HCT116 (cell line): Measurements from ENCODE around the gene SBF2. TPM values are rescaled to one million over a fixed set of nuclear protein-coding genes. Genes with fewer than 3 reads are reported as not detected.

Source experiments
- ATAC-seq: fragments of 200-7000 bp; cut with Tn5 transposase; 2 replicates; pipeline ENCODE4 v1.9.1; 2020; ENCODE audit warnings: mild to moderate bottlenecking, moderate library complexity
- BruUV-seq: library from RNA; stranded (reverse); fragments of 400-500 nt; replicated peaks from 2 replicates; lab custom pipeline; 2021; lab: Mats Ljungman, UMichigan
- CTCF ChIA-PET: fragments of 300-600 bp; sonication (Branson Sonifier 250); formaldehyde crosslinking; loops from one replicate; lab custom pipeline; 2021; ENCODE audit warnings: antibody characterized with exemption; lab: Charles Lee
- POLR2A ChIA-PET: fragments of 300-600, 350-600 bp; sonication (Branson Sonifier 250); formaldehyde crosslinking; loops from one replicate; lab custom pipeline; 2021; ENCODE audit warnings: antibody characterized with exemption; lab: Charles Lee
- RAD21 ChIA-PET, 2 experiments: fragments of 300-600 bp; sonication (Branson Sonifier 250); formaldehyde crosslinking; loops; one replicate each; lab custom pipeline; 2023; ENCODE audit warnings: low total read pairs in 2 of 2; ENCODE audit not compliant: uncharacterized antibody in 2 of 2, unreplicated experiment in 2 of 2, low non-redundant PET in 1 of 2; lab: Charles Lee
- DNase-seq: peaks from one replicate; pipeline ENCODE4 v3.0.0-alpha.2; 2010; ENCODE audit warnings: low read depth, low spot score
- H2AFZ ChIP-seq: fragments of 200-600 bp; shearing (Covaris generic), sonication (generic); 2 replicates; pipeline ENCODE4 v1.6.1; 2017; ENCODE audit warnings: low read depth, mixed run types, mixed read lengths, antibody characterized with exemption, low read length; ENCODE audit not compliant: poor library complexity, severe bottlenecking
- H3K27ac ChIP-seq: 2 replicates; pipeline ENCODE4 v1.5.1; 2012; ENCODE audit warnings: low read depth, low read length
- H3K27me3 ChIP-seq: fragments of 200-600 bp; sonication (generic); 2 replicates; pipeline ENCODE4 v1.6.1; 2016; ENCODE audit warnings: mixed run types, low read length, mixed read lengths; ENCODE audit not compliant: insufficient read depth
- H3K36me3 ChIP-seq, 2 experiments: fragments of 200-500 bp in 1 of 2; fragments of 200-600 bp in 1 of 2; sonication (Bioruptor generic) in 1 of 2; sonication (generic) in 1 of 2; 2 replicates each; pipeline versions ENCODE4 v1.5.1 to v1.6.1; 2014 to 2016; ENCODE audit warnings: low read length in 2 of 2, inconsistent platforms in 1 of 2, mixed read lengths in 1 of 2, mixed run types in 1 of 2; ENCODE audit not compliant: insufficient read depth in 2 of 2, control insufficient read depth in 1 of 2
- H3K4me1 ChIP-seq, 2 experiments: fragments of 200-600 bp in 1 of 2; sonication (generic) in 1 of 2; 2 replicates each; pipeline versions ENCODE4 v1.5.1 to v1.6.1; 2012 to 2017; ENCODE audit warnings: low read length in 2 of 2, inconsistent platforms in 1 of 2, mild to moderate bottlenecking in 1 of 2, mixed read lengths in 1 of 2, mixed run types in 1 of 2, moderate library complexity in 1 of 2; ENCODE audit not compliant: insufficient read depth in 2 of 2, control insufficient read depth in 1 of 2
- H3K4me2 ChIP-seq: fragments of 200-600 bp; sonication (generic); 2 replicates; pipeline ENCODE4 v1.6.1; 2017; ENCODE audit warnings: mixed run types, low read length, mixed read lengths
- H3K4me3 ChIP-seq, 2 experiments: fragments of 200-600 bp in 1 of 2; sonication (generic) in 1 of 2; replicated peaks in 1 of 2; 2 replicates each; pipeline ENCODE4 v1.5.1; 2011 to 2016; ENCODE audit warnings: low read length in 2 of 2, control low read depth in 1 of 2, low read depth in 1 of 2, mild to moderate bottlenecking in 1 of 2, mixed read lengths in 1 of 2, mixed run types in 1 of 2
- H3K79me2 ChIP-seq: fragments of 200-600 bp; sonication (generic); 2 replicates; pipeline ENCODE4 v1.6.1; 2017; ENCODE audit warnings: mild to moderate bottlenecking, mixed run types, low read length, moderate library complexity, mixed read lengths; ENCODE audit not compliant: insufficient read depth
- H3K9ac ChIP-seq: fragments of 200-600 bp; sonication (generic); 2 replicates; pipeline ENCODE4 v1.6.1; 2016; ENCODE audit warnings: low read length, mixed read lengths
- H3K9me2 ChIP-seq: fragments of 200-600 bp; sonication (generic), shearing (Covaris generic); 2 replicates; pipeline ENCODE4 v1.6.1; 2017; ENCODE audit warnings: mixed run types, mild to moderate bottlenecking, moderate library complexity; ENCODE audit not compliant: insufficient read depth
- H3K9me3 ChIP-seq, 2 experiments: fragments of 200-500 bp in 1 of 2; fragments of 200-600 bp in 1 of 2; sonication (Bioruptor generic) in 1 of 2; sonication (generic) in 1 of 2; 2 replicates each; pipeline ENCODE4 v1.6.1; 2014 to 2017; ENCODE audit warnings: low read length in 2 of 2, mixed read lengths in 2 of 2, inconsistent platforms in 1 of 2, low read depth in 1 of 2, mild to moderate bottlenecking in 1 of 2, mixed run types in 1 of 2, moderate library complexity in 1 of 2; ENCODE audit not compliant: control insufficient read depth in 1 of 2, insufficient read depth in 1 of 2
- H4K20me1 ChIP-seq: fragments of 200-600 bp; sonication (generic), shearing (Covaris generic); 2 replicates; pipeline ENCODE4 v1.6.1; 2017; ENCODE audit warnings: mixed run types, mild to moderate bottlenecking, moderate library complexity; ENCODE audit not compliant: insufficient read depth
- ELF1 ChIP-seq: IDR thresholded peaks from 2 replicates; pipeline ENCODE4 v1.6.1; 2012; ENCODE audit warnings: low read depth, borderline replicate concordance
- FOSL1 ChIP-seq: IDR thresholded peaks from 2 replicates; pipeline ENCODE4 v1.6.1; 2012; ENCODE audit warnings: low read depth
- MAX ChIP-seq: IDR thresholded peaks from 2 replicates; pipeline ENCODE4 v1.6.1; 2012
- POLR2AphosphoS5 ChIP-seq: IDR thresholded peaks from 2 replicates; pipeline ENCODE4 v1.6.1; 2011; ENCODE audit warnings: mild to moderate bottlenecking, low read depth, low read length, moderate library complexity
- SP1 ChIP-seq: IDR thresholded peaks from 2 replicates; pipeline ENCODE4 v1.6.1; 2012; ENCODE audit warnings: low read depth
- TCF7L2 ChIP-seq: IDR thresholded peaks from 2 replicates; pipeline ENCODE4 v1.7.0; 2011; ENCODE audit warnings: borderline replicate concordance, inconsistent platforms; ENCODE audit not compliant: insufficient read depth, insufficient read length; ENCODE audit errors: extremely low read depth
- ZBTB33 ChIP-seq: IDR thresholded peaks from 2 replicates; pipeline ENCODE4 v1.6.1; 2011; ENCODE audit warnings: mild to moderate bottlenecking, low read length, moderate library complexity; ENCODE audit not compliant: insufficient replicate concordance; ENCODE audit errors: extremely low read depth
- ZFX ChIP-seq: fragments of 450-650 bp; IDR thresholded peaks from 2 replicates; pipeline ENCODE4 v1.6.1; 2017
- intact Hi-C: fragments of 100-400 bp; cut with micrococcal nuclease; formaldehyde crosslinking; loops from 2 replicates; pipeline ENCODE4 v1.10.0; 2022
- total RNA-seq: library from RNA; stranded (reverse); gene quantifications from one replicate; pipeline ENCODE4 v1.2.1, GENCODE V29; 2021; ENCODE audit not compliant: unreplicated experiment

SBF2 gene
- total RNA-seq, 1 experiment from 2014 or later: 35.0 TPM

- intact Hi-C loops: loop anchor here (5.0 kb wide), 2 partner anchors 352 to 413 kb away; no protein-coding TSS in a partner anchor
- BruUV-seq: no TSS peak
- no peaks in the 10 kb centered on the region for H3K9me2 ChIP-seq
- H3K9ac ChIP-seq: no peak overlapping the region
- TF ChIP-seq ZFX (no peak), ZBTB33 (no peak), ELF1 (no peak), POLR2AphosphoS5 (no peak), FOSL1 (no peak), TCF7L2 (no peak), SP1 (no peak), MAX (no peak)
- DNase-seq (no peak), ATAC-seq (no peak)
- H3K4me2 ChIP-seq: no peak overlapping the region
- H3K9me3 ChIP-seq: no peaks in the 10 kb centered on the region
- CTCF ChIA-PET: interaction anchor here (1.1 to 2.6 kb wide), 6 partner anchors 10 to 565 kb away, joined by 3 to 21 read pairs (median 4); partner anchors contain the start of gene ADM
- H4K20me1 ChIP-seq: no peaks in the 10 kb centered on the region
- H3K79me2 ChIP-seq: no peaks in the 10 kb centered on the region
- POLR2A ChIA-PET: interaction anchor here (1.4 kb wide), 1 partner anchor 15 kb away, joined by 4 read pairs; no protein-coding TSS in a partner anchor
- H3K27me3 ChIP-seq: no peaks in the 10 kb centered on the region
- no peak overlapping the region for H3K4me3 ChIP-seq
- RAD21 ChIA-PET: interaction anchor here in 1 of 2 experiments (0.9 kb wide), 1 partner anchor 19 kb away, joined by 3 read pairs; the partner anchor contains the start of gene ADM
- H2AFZ ChIP-seq: no peak overlapping the region
- H3K36me3 ChIP-seq: no peaks in the 10 kb centered on the region
- H3K27ac ChIP-seq: no peak overlapping the region
- H3K4me1 ChIP-seq: peaks cover 14 to 32% of the 10 kb centered on the region in 2 experiments; a peak in 3 of 4 replicates
These were observed 30.5 kb upstream of the SBF2 start for GRCh38 chr11:10324474-10324873.
